Measurements from ENCODE around the gene GNLY. TPM values are rescaled to one million over a fixed set of nuclear protein-coding genes. Genes with fewer than 3 reads are reported as not detected.

GNLY gene
- total and polyA plus RNA-seq, 9 donors, result 0.46 to 10.8 (median 1.1) TPM

GRCh38 chr2:85714841-85715240, 20.7 kb downstream of the GNLY start:
- H3K4me1 ChIP-seq (ENCODE audit: insufficient read depth), result peaks cover 37% of the 10 kb centered on the region

GRCh38 chr2:85716346-85716914, 22.3 kb downstream of the GNLY start:
- no peak for DNase-seq
- no peaks in the 10 kb centered on the region for H3K27me3 ChIP-seq

More at GRCh38 chr2:85714841-85715240, 20.7 kb downstream of the GNLY start:
- no peak overlapping the region for H3K27ac ChIP-seq
- WGBS, 3 donors, result 89 to 92% (median 89%) methylated on average over 8 of the region's 8 CpGs
- TF ChIP-seq POLR2A (IDR thresholded peaks at IDR 0.05) (no peak), CTCF (IDR thresholded peaks at IDR 0.05) (no peak), EP300 (IDR thresholded peaks at IDR 0.05) (no peak)
- intact Hi-C loops (cut with DNase I), result loop anchor here in 1 of 4 donors (5.0 kb wide), 1 partner anchor 78 kb away; no protein-coding TSS in a partner anchor
- no peaks in the 10 kb centered on the region for H3K9me3 ChIP-seq
- H3K4me3 ChIP-seq, result no peak overlapping the region
- no peaks in the 10 kb centered on the region for H3K27me3 ChIP-seq
- no peak for DNase-seq
- H3K36me3 ChIP-seq, result no peaks in the 10 kb centered on the region

GRCh38 chr2:85717308-85718008, 23.3 kb downstream of the GNLY start:
- no peak for TF ChIP-seq POLR2A (IDR thresholded peaks at IDR 0.05)
- no peak for TF ChIP-seq EP300 (IDR thresholded peaks at IDR 0.05)
- no peak for TF ChIP-seq CTCF (IDR thresholded peaks at IDR 0.05)
- DNase-seq, result no peak
- Histone ChIP-seq H3K27me3 (no peaks in the 10 kb centered on the region), H3K9me3 (no peaks in the 10 kb centered on the region), H3K4me3 (no peak overlapping the region), H3K4me1 (ENCODE audit: insufficient read depth) (peaks cover 17% of the 10 kb centered on the region), H3K36me3 (no peaks in the 10 kb centered on the region), H3K27ac (no peak overlapping the region)
- 77 to 87% (median 85%) methylated on average over 15 of the region's 15 CpGs for WGBS, 3 donors
- intact Hi-C loops (cut with DNase I), result no loop called here

More at GRCh38 chr2:85716346-85716914, 22.3 kb downstream of the GNLY start:
- H3K27ac ChIP-seq, result no peak overlapping the region
- no peaks in the 10 kb centered on the region for H3K9me3 ChIP-seq
- H3K4me1 ChIP-seq (ENCODE audit: insufficient read depth), result peaks cover 25% of the 10 kb centered on the region
- WGBS, 3 donors, result 84 to 90% (median 84%) methylated on average over 13 of the region's 13 CpGs
- H3K36me3 ChIP-seq, result no peaks in the 10 kb centered on the region
- TF ChIP-seq CTCF (IDR thresholded peaks at IDR 0.05), result no peak
- no peak overlapping the region for H3K4me3 ChIP-seq
- intact Hi-C loops (cut with DNase I), result no loop called here

GRCh38 chr2:85718009-85718391, 23.8 kb downstream of the GNLY start:
- Histone ChIP-seq H3K27ac (no peak overlapping the region), H3K9me3 (no peaks in the 10 kb centered on the region), H3K27me3 (no peaks in the 10 kb centered on the region), H3K36me3 (no peaks in the 10 kb centered on the region), H3K4me1 (ENCODE audit: insufficient read depth) (peaks cover 13% of the 10 kb centered on the region), H3K4me3 (no peak overlapping the region)
- TF ChIP-seq EP300 (IDR thresholded peaks at IDR 0.05) (no peak), POLR2A (IDR thresholded peaks at IDR 0.05) (no peak), CTCF (IDR thresholded peaks at IDR 0.05) (no peak)
- WGBS, 3 donors, result 88 to 92% (median 90%) methylated on average over 7 of the region's 7 CpGs
- DNase-seq, result no peak
- intact Hi-C loops (cut with DNase I), result no loop called here
